ENCODE data around the gene PLAA.

GRCh38 chr9:26939955-26940711, 6.9 kb downstream of the PLAA start:
- TF ChIP-seq EZH2 (IDR thresholded peaks at IDR 0.05; ENCODE audit: borderline replicate concordance, control insufficient read depth, low read depth, low read length) (no peak), MXI1 (IDR thresholded peaks at IDR 0.05; ENCODE audit: low read depth, low read length) (no peak), RFX5 (IDR thresholded peaks at IDR 0.05; ENCODE audit: low read depth, low read length) (no peak), POLR2A (IDR thresholded peaks at IDR 0.05; ENCODE audit: low read depth, low read length) (no peak), MTA3 (IDR thresholded peaks at IDR 0.05; ENCODE audit: borderline replicate concordance, low read length) (no peak), RCOR1 (conservative IDR thresholded peaks at IDR 0.05; ENCODE audit: low read depth, low read length) (no peak), KDM1A (IDR thresholded peaks at IDR 0.05; ENCODE audit: borderline replicate concordance) (no peak), CHD4 (IDR thresholded peaks at IDR 0.05) (no peak)
- TF ChIP-seq, protein P1, sequence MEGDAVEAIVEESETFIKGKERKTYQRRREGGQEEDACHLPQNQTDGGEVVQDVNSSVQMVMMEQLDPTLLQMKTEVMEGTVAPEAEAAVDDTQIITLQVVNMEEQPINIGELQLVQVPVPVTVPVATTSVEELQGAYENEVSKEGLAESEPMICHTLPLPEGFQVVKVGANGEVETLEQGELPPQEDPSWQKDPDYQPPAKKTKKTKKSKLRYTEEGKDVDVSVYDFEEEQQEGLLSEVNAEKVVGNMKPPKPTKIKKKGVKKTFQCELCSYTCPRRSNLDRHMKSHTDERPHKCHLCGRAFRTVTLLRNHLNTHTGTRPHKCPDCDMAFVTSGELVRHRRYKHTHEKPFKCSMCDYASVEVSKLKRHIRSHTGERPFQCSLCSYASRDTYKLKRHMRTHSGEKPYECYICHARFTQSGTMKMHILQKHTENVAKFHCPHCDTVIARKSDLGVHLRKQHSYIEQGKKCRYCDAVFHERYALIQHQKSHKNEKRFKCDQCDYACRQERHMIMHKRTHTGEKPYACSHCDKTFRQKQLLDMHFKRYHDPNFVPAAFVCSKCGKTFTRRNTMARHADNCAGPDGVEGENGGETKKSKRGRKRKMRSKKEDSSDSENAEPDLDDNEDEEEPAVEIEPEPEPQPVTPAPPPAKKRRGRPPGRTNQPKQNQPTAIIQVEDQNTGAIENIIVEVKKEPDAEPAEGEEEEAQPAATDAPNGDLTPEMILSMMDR (IDR thresholded peaks at IDR 0.05 in 2 of 3, conservative IDR thresholded peaks at IDR 0.05 in 1 of 3; ENCODE audit: control insufficient read depth in 2 of 3, extremely low read depth in 1 of 3, insufficient read depth in 1 of 3, low read depth in 3 of 3, low read length in 3 of 3), result no peak
